K562 (cell line): ENCODE results near the gene PLXNA2. TPM values are rescaled to one million over a fixed set of nuclear protein-coding genes. Genes with fewer than 3 reads are reported as not detected.
A peak's percentile ranks its signal among the peaks of the same experiment; 100 is the strongest.

Experiments used
- ATAC-seq: fragments of 200-7000 bp; cut with Tn5 transposase; 3 replicates; pipeline ENCODE4 v1.9.1; 2020; ENCODE audit warnings: moderate library complexity
- BruUV-seq: library from RNA; stranded (reverse); fragments of 400-500 nt; replicated peaks from 2 replicates; lab custom pipeline; 2021; lab: Mats Ljungman, UMichigan
- CTCF ChIA-PET: fragments of 300-600 bp; formaldehyde crosslinking; extraction: SDS; loops from one replicate; lab custom pipeline; 2021; ENCODE audit warnings: low intra/inter-chr PET ratio; lab: Yijun Ruan, JAX
- POLR2A ChIA-PET: fragments of 300-600, 350-650 bp; sonication (Branson Sonifier 250); formaldehyde crosslinking; extraction: SDS; loops from one replicate; lab custom pipeline; 2021; ENCODE audit warnings: antibody characterized with exemption, inconsistent platforms; lab: Yijun Ruan, JAX
- DNase-seq, 4 experiments: peaks; one replicate each; pipeline versions ENCODE4 v3.0.0 to v3.0.0-alpha.2; 2011 to 2018; ENCODE audit warnings: low spot score in 3 of 4, mixed read lengths in 3 of 4; ENCODE audit errors: extremely low read depth in 1 of 4
- FAIRE-seq: peaks from 2 replicates; lab custom pipeline; 2011; peaks lifted over from hg19 to GRCh38; lab: Jason Lieb, UNC
- H2AFZ ChIP-seq: 2 replicates; pipeline ENCODE4 v1.6.0; 2011; ENCODE audit warnings: low read depth, low read length, control low read depth, inconsistent platforms
- H3K27ac ChIP-seq: fragments of 200-600 bp; 3 replicates; pipeline ENCODE4 v1.8.0; 2011; ENCODE audit warnings: low read depth, mild to moderate bottlenecking, control low read depth, inconsistent platforms, low read length, moderate library complexity, mixed read lengths; ENCODE audit errors: extremely low read depth
- H3K27me3 ChIP-seq, 2 experiments: fragments of 300-600 bp in 1 of 2; 2 replicates in 1 of 2; 3 replicates in 1 of 2; pipeline versions ENCODE4 v1.6.0 to v1.8.0; 2011; ENCODE audit warnings: inconsistent platforms in 2 of 2, low read length in 2 of 2, mild to moderate bottlenecking in 1 of 2, mixed read lengths in 1 of 2, moderate library complexity in 1 of 2; ENCODE audit not compliant: control insufficient read depth in 2 of 2, insufficient read depth in 2 of 2
- H3K36me3 ChIP-seq: fragments of 300-600 bp; 3 replicates; pipeline ENCODE4 v1.8.0; 2011; ENCODE audit warnings: mild to moderate bottlenecking, low read length, inconsistent platforms; ENCODE audit not compliant: control insufficient read depth, insufficient read depth
- H3K4me1 ChIP-seq, 2 experiments: fragments of 200-600 bp in 1 of 2; replicated peaks in 1 of 2; 2 replicates in 1 of 2; 3 replicates in 1 of 2; pipeline versions ENCODE4 v1.5.1 to v1.8.0; 2011; ENCODE audit warnings: inconsistent platforms in 2 of 2, low read length in 2 of 2, mild to moderate bottlenecking in 1 of 2, mixed read lengths in 1 of 2, moderate library complexity in 1 of 2; ENCODE audit not compliant: control insufficient read depth in 2 of 2, insufficient read depth in 2 of 2
- H3K4me2 ChIP-seq: 2 replicates; pipeline ENCODE4 v1.6.1; 2011; ENCODE audit warnings: low read length, control low read depth, inconsistent platforms, mixed read lengths; ENCODE audit not compliant: insufficient read depth
- H3K4me3 ChIP-seq: fragments of 200-600 bp; sonication (generic), shearing (Covaris generic); 2 replicates; pipeline ENCODE4 v1.5.1; 2016; ENCODE audit warnings: control low read depth, inconsistent platforms
- H3K79me2 ChIP-seq: fragments of 200-600 bp; 3 replicates; pipeline ENCODE4 v1.8.0; 2011; ENCODE audit warnings: low read length, inconsistent platforms; ENCODE audit not compliant: control insufficient read depth, insufficient read depth
- H3K9ac ChIP-seq, 2 experiments: 2 replicates each; pipeline versions ENCODE4 v1.6.0 to v1.6.1; 2011; ENCODE audit warnings: low read depth in 2 of 2, low read length in 2 of 2, control low read depth in 1 of 2, inconsistent platforms in 1 of 2, mild to moderate bottlenecking in 1 of 2, mixed read lengths in 1 of 2; ENCODE audit not compliant: insufficient read depth in 1 of 2
- H3K9me1 ChIP-seq: one replicate; pipeline ENCODE4 v1.6.0; 2011; ENCODE audit warnings: inconsistent platforms, mild to moderate bottlenecking, low read length, moderate library complexity; ENCODE audit not compliant: control insufficient read depth, insufficient read depth
- H3K9me3 ChIP-seq: replicated peaks from 2 replicates; pipeline ENCODE4 v1.5.1; 2011; ENCODE audit warnings: low read depth, low read length, inconsistent platforms; ENCODE audit not compliant: control insufficient read depth, insufficient read depth
- H4K20me1 ChIP-seq: replicated peaks from 2 replicates; pipeline ENCODE4 v1.6.1; 2011; ENCODE audit warnings: low read length, inconsistent platforms, mixed read lengths; ENCODE audit not compliant: control insufficient read depth, insufficient read depth
- FOXO4 ChIP-seq: fragments of 450-650 bp; formaldehyde crosslinking; IDR thresholded peaks from 2 replicates; pipeline ENCODE4 v1.4.0; 2020; ENCODE audit warnings: mild to moderate bottlenecking, moderate library complexity
- NONO ChIP-seq, 2 experiments: fragments of 200-400 bp in 1 of 2; fragments of 450-650 bp in 1 of 2; formaldehyde crosslinking in 1 of 2; IDR thresholded peaks; 2 replicates each; pipeline ENCODE4 v1.6.1; 2017; ENCODE audit warnings: low read depth in 2 of 2, mild to moderate bottlenecking in 2 of 2, moderate library complexity in 2 of 2, low read length in 1 of 2
- ZNF197 ChIP-seq: fragments of 200-800 bp; sonication (Bioruptor generic); IDR thresholded peaks from 2 replicates; pipeline ENCODE4 v1.6.1; 2016; ENCODE audit warnings: low read depth, missing genetic modification characterization, missing compliant biosample characterization
- ZNF395 ChIP-seq: fragments of 200-800 bp; sonication (Bioruptor generic); IDR thresholded peaks from 2 replicates; pipeline ENCODE4 v1.6.1; 2017; ENCODE audit warnings: missing genetic modification characterization, missing compliant biosample characterization
- ZNF707 ChIP-seq: fragments of 250-450 bp; sonication (Bioruptor Pico); conservative IDR thresholded peaks from 2 replicates; pipeline ENCODE4 v1.8.0; 2022; ENCODE audit warnings: inconsistent platforms, mild to moderate bottlenecking, moderate library complexity
- WGBS: fragments of 100-300 bp; shearing (Covaris generic); methylation state at CpG from one replicate; pipeline ENCODE4 v1.1.6; 2016; ENCODE audit warnings: low coverage, mixed read lengths; ENCODE audit not compliant: insufficient coverage; ENCODE audit errors: missing lambda C conversion rate; 5-methylcytosine and 5-hydroxymethylcytosine counted together
- in situ Hi-C: fragments of 300-500 bp; cut with MboI; formaldehyde crosslinking; loops from 4 replicates; pipeline ENCODE4 v1.15.0; 2018; ENCODE audit warnings: inconsistent platforms, mixed read lengths
- intact Hi-C: fragments of 100-400 bp; cut with micrococcal nuclease; formaldehyde crosslinking; loops from 2 replicates; pipeline ENCODE4 v1.14.2; 2022
- polyA plus RNA-seq, 8 experiments: library from polyadenylated mRNA; depleted of rRNA in 4 of 8; stranded (reverse) in 5 of 8; unstranded in 3 of 8; fragments of >200 nt; fragmentation: Nextera tagmentation in 2 of 8; fragmentation: Illumina TruSeq in 1 of 8; extraction: Ambion mirVana in 2 of 8; extraction: Trizol in 1 of 8; gene quantifications; 2 replicates each; pipeline versions ENCODE4 v1.2.1 to v1.2.3, GENCODE V29; 2011 to 2014; ENCODE audit warnings: inconsistent platforms in 1 of 8, missing spikeins in 1 of 8
- total RNA-seq, 7 experiments: library from RNA; depleted of rRNA in 6 of 7; stranded (reverse); fragments of >200 nt in 6 of 7; fragmentation: Illumina TruSeq in 2 of 7; extraction: Trizol in 2 of 7; gene quantifications; 2 replicates each; pipeline versions ENCODE4 v1.2.1 to v1.2.3, GENCODE V29; 2011 to 2021; ENCODE audit warnings: low replicate concordance in 1 of 7
- TF ChIP-seq, protein P1 (sequence below): fragments of 450-650 bp; formaldehyde crosslinking; IDR thresholded peaks from 2 replicates; pipeline ENCODE4 v1.4.0; 2022; ENCODE audit warnings: mild to moderate bottlenecking, moderate library complexity

Gene PLXNA2
- total and polyA plus RNA-seq, 9 of the 15 experiments (the other 6 are each of a cell fraction or from before 2014, with no cell fraction given), result 0.01 to 1.3 (median 0.32) TPM

DNA sequence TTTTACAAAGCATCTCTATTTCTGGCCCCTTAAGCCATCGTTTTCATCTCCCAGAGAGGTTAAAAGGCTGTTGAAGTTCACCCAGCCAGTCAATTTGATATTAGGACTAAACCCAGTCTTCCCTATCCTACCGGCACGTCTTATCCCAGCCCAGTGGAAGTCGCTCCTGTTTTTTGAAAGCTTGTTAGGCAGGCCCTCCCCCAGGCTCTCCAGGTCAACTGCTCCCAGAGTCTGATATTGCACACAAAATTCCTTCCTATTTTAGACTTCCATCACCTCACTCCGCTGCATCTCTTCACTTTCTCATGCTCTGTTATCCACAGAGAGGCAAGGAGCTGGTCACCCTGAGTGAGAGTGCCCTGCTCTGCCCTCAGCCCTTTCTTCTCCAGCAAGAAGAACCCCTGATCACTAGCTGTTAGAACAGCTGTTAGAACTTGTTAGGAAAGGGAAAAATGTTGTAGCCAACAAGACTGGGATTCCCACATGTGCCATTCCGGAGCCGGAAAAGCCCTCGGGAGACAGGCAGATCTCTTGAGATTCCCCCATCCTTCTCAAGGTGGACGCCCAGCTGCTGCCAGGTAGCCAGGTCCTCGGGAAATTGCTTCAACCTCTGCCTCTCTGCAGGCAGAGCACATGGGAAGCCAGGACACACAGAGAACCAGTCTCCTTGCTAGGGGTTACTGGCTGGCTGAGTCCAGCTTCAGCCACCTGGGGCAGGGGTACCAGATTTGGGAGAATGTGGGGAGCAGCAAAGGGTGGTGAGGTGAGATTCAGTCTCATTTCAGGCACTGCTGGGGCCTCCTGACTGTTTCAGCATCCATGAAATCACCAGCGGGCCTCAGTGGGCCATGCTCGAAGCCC lies 25.7 kb downstream of the PLXNA2 start:
- Histone ChIP-seq H3K4me3 (no peak overlapping the region), H3K79me2 (no peaks in the 10 kb centered on the region), H3K27ac (peak overlapping the region; percentile 88; the same call in 2 of the 3 replicates), H3K4me1 (peaks cover 50 to 52% of the 10 kb centered on the region in 2 experiments), H2AFZ (peak overlapping the region; percentile 52), H3K4me2 (no peak overlapping the region; the same call in 1 of the 2 replicates), H3K9me3 (no peaks in the 10 kb centered on the region), H4K20me1 (no peaks in the 10 kb centered on the region), H3K36me3 (no peaks in the 10 kb centered on the region), H3K9ac (peak overlapping the region in 1 of 2 experiments; percentile 81; a peak in 2 of 4 replicates), H3K9me1 (no peaks in the 10 kb centered on the region), H3K27me3 (no peaks in the 10 kb centered on the region; a peak in 1 of 5 replicates)
- no TSS peak for BruUV-seq
- FAIRE-seq, result no peak
- intact Hi-C loops, result no loop called here
- in situ Hi-C loops, result no loop called here
- POLR2A ChIA-PET, result interaction anchor here (0.5 to 1.7 kb wide), 7 partner anchors 11 to 314 kb away, joined by 3 to 7 read pairs (median 5); no protein-coding TSS in a partner anchor
- DNase-seq, result no peak
- no peak for ATAC-seq
- WGBS, result 81% methylated on average over 12 of the region's 12 CpGs
- CTCF ChIA-PET, result no interaction called here
- 0 out of 2 replicates have a peak, but pooled peaks have one; percentile 21 for TF ChIP-seq ZNF197 (CRISPR knock-in tag)
- 0 out of 2 replicates have a peak, but pooled peaks have one; percentile 6 for TF ChIP-seq ZNF395 (CRISPR knock-in tag)
- TF ChIP-seq, protein P1, sequence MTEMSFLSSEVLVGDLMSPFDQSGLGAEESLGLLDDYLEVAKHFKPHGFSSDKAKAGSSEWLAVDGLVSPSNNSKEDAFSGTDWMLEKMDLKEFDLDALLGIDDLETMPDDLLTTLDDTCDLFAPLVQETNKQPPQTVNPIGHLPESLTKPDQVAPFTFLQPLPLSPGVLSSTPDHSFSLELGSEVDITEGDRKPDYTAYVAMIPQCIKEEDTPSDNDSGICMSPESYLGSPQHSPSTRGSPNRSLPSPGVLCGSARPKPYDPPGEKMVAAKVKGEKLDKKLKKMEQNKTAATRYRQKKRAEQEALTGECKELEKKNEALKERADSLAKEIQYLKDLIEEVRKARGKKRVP (CRISPR knock-in tag), result no peak
- TF ChIP-seq NONO (IDR thresholded peaks at IDR 0.05; ENCODE audit: low read depth in 2 of 2, low read length in 1 of 2), result no peak
- no peak for TF ChIP-seq ZNF707 (CRISPR knock-in tag)
- TF ChIP-seq FOXO4 (CRISPR knock-in tag), result no peak
